ENCODE data around the gene NPR2.

Gene NPR2

GRCh38 chr9:35801328-35802128, 10.1 kb downstream of the NPR2 start:
- DNase-seq: no peak

- no peak for DNase-seq
These were observed 14.7 kb downstream of the NPR2 start for GRCh38 chr9:35806101-35806500.

GRCh38 chr9:35808433-35808832, 17.0 kb downstream of the NPR2 start:
- no peak for DNase-seq

GRCh38 chr9:35810122-35810521, 18.7 kb downstream of the NPR2 start:
- no peak for DNase-seq

- DNase-seq: no peak
These were observed 20.1 kb downstream of the NPR2 start for GRCh38 chr9:35811381-35812024.

GRCh38 chr9:35812025-35812602, 20.7 kb downstream of the NPR2 start, which contains the start of gene SPAG8:
Gene SPAG8 (minus strand): TSS chr9:35812262. CDS start chr9:35812147, 115 bp downstream.
- peak; percentile 95 for DNase-seq

- DNase-seq: no peak
These were observed 22.2 kb downstream of the NPR2 start for GRCh38 chr9:35813434-35814105.

- DNase-seq: peak; percentile 53
These were observed 22.9 kb downstream of the NPR2 start for GRCh38 chr9:35814106-35814840.

DNA sequence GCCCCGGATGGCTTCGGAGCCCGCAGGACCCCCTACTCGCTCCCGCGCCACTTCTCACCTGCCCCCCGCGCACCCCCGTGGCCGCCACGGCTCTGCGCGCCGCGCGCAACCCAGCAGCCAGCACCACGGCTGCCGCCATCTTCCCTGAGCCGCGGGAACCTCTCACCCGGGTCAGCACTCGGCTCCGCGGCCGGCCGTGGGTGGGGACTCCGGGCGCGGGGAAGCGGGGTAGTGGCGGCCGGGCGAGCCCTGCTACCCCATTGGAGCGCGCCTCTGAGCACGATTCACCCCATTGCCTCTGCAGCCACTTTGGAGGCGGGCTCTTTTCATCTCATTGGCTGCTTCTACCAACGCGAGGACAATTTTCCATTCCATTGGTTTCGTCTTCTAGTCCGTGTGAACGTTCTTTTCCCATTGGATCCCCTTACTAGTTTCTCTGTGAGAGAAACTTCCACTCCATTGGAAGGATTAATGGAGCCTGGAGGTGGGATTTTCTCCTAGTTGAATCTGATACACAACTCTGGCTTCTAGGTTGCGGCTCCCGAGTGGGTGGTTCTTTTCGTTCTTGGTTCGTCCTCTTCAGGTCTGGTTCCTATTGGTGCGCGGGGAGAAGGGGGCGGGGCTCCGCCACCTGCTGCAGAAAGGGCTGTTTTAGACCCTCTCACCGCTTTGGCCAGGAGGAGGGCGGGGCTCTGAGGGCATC, 23.6 kb downstream of the NPR2 start, which contains the start of gene HINT2:
Gene HINT2 (minus strand): TSS at position 202 of the 703 bp plus-strand sequence. CDS start 63 bp downstream, at position 139.
- peak; percentile 99 for DNase-seq

- no peak for DNase-seq
These were observed 25.3 kb downstream of the NPR2 start for GRCh38 chr9:35816708-35817107.

GRCh38 chr9:35818341-35818740, 26.9 kb downstream of the NPR2 start:
- no peak for DNase-seq

GRCh38 chr9:35820076-35820475, 28.7 kb downstream of the NPR2 start:
- DNase-seq: no peak

- no peak for DNase-seq
These were observed 31.5 kb downstream of the NPR2 start for GRCh38 chr9:35822926-35823325.

DNA sequence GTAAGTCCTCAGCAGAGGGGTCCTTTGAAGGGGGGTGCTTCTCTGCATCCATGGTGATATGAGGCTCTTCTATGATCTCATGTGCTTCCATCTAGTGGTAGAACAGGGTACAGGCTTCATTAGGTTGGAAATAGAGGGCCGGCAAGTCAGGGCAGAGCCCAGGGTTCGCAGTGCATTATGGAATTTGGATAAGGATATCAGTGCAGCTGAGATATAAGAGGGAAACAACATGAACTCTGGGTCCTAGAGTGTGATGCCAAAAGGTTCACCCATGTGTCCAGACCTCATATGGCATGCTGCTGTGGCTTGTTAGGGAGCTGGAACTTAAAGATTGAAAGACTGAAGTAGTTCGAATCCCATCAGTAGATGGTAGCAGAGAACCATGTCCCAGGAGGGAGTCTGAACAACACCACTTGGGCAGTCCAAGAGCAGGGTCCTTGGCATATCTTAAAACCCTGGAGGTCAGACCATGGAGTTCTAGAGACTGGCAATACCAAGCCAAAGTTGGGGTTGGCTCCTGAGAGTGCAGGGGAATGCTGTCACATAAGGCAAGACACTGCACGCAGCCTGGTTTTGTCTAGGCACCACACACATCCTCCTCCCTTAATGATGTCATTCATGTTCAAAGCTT, 34.8 kb downstream of the NPR2 start:
- peak; percentile 29 for DNase-seq

- no peak for DNase-seq
These were observed 36.1 kb downstream of the NPR2 start for GRCh38 chr9:35827486-35827885.

- peak; percentile 38 for DNase-seq
These were observed 37.3 kb downstream of the NPR2 start, which contains the start of gene FAM221B for GRCh38 chr9:35828716-35829083. Gene FAM221B (minus strand): TSS chr9:35828732. CDS start chr9:35826161, 2,571 bp downstream.

DNA sequence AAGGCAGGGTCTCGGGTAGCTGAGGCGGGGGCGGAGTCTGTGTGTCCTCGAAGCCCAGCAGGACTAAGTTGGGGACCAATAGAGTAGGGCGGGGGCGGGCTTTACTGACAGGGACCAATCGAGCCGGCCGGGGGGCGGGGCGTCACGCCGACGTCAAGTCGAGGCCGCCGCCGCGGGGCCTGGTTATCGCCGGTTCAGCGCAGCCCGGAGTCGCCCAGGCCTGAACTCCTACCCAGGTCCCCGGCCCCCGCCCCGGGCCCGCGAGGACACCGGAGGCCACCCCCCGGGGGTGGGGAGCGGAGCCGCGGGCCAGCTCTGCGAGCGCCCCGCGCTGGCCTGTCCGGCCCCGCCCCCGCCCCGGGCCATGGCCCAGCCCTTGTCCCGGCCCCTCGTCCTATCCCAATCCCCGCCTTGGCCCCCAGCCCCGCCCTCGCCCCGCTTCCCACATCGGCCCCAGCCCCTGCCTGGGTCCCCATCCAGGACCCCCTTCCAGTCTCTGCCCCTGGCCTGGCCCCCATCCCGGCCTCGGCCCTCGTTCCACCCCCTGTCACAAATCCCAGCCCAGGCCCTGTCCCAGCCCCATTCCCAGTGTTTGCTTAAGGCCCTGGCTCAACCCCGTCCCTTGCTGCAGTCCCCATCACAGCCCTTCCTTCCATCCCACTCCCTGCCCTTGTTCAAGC, 37.8 kb downstream of the NPR2 start, which contains the start of gene TMEM8B:
Gene TMEM8B (plus strand): TSS at position 145 of the 680 bp plus-strand sequence. CDS start 220 bp downstream, at position 365.
- peak; percentile 97 for DNase-seq

- DNase-seq: no peak
These were observed 38.3 kb downstream of the NPR2 start for GRCh38 chr9:35829764-35830096.

- no peak for DNase-seq
These were observed 39.6 kb downstream of the NPR2 start for GRCh38 chr9:35831040-35831439.

- DNase-seq: no peak
These were observed 41.4 kb downstream of the NPR2 start for GRCh38 chr9:35832814-35833213.
